Liver (tissue), 9 donors: ENCODE data around the gene CHIT1. TPM values are rescaled to one million over a fixed set of nuclear protein-coding genes. Genes with fewer than 3 reads are reported as not detected.

Experiments
- DNase-seq: peaks from one replicate; pipeline ENCODE4 v3.0.0-alpha.2; 2017; ENCODE audit warnings: low spot score
- H3K27ac ChIP-seq, 2 donors: one replicate each; pipeline ENCODE4 v1.7.0; 2013; ENCODE audit warnings: inconsistent platforms in 2 of 2, low read length in 2 of 2, control low read depth in 1 of 2, low read depth in 1 of 2, mild to moderate bottlenecking in 1 of 2
- H3K27me3 ChIP-seq, 4 donors: one replicate each; pipeline versions ENCODE4 v1.6.1 to v1.7.0; 2013; ENCODE audit warnings: low read length in 3 of 4, inconsistent platforms in 1 of 4, mild to moderate bottlenecking in 1 of 4, moderate library complexity in 1 of 4; ENCODE audit not compliant: control insufficient read depth in 4 of 4, insufficient read depth in 4 of 4
- H3K36me3 ChIP-seq, 4 donors: one replicate each; pipeline versions ENCODE4 v1.6.1 to v1.7.0; 2013; ENCODE audit warnings: low read length in 3 of 4, mild to moderate bottlenecking in 3 of 4, low read depth in 1 of 4, moderate library complexity in 1 of 4; ENCODE audit not compliant: control insufficient read depth in 4 of 4, insufficient read depth in 3 of 4
- H3K4me1 ChIP-seq, 4 donors: one replicate each; pipeline versions ENCODE4 v1.6.1 to v1.7.0; 2013; ENCODE audit warnings: low read length in 3 of 4, mild to moderate bottlenecking in 3 of 4, moderate library complexity in 1 of 4; ENCODE audit not compliant: control insufficient read depth in 4 of 4, insufficient read depth in 4 of 4
- H3K4me3 ChIP-seq, 3 donors: one replicate each; pipeline versions ENCODE4 v1.6.1 to v1.7.0; 2013; ENCODE audit warnings: low read length in 3 of 3, control low read depth in 1 of 3, low read depth in 1 of 3, mild to moderate bottlenecking in 1 of 3
- H3K9ac ChIP-seq, 2 donors: one replicate each; pipeline ENCODE4 v1.7.0; 2013; ENCODE audit warnings: low read length in 2 of 2, mild to moderate bottlenecking in 2 of 2, moderate library complexity in 2 of 2, control low read depth in 1 of 2, low read depth in 1 of 2
- H3K9me3 ChIP-seq, 4 donors: one replicate each; pipeline versions ENCODE4 v1.6.1 to v1.7.0; 2013; ENCODE audit warnings: low read length in 3 of 4; ENCODE audit not compliant: control insufficient read depth in 4 of 4
- CTCF ChIP-seq: fragments of 150-350 bp; IDR thresholded peaks from 2 replicates; pipeline ENCODE4 v1.5.1; 2017; ENCODE audit warnings: improper control_type of control experiment, low read depth, low read length; ENCODE audit not compliant: missing input control
- EGR1 ChIP-seq, 2 donors: IDR thresholded peaks; 2 replicates each; pipeline ENCODE4 v1.6.1; 2016 to 2018; ENCODE audit warnings: antibody characterized with exemption in 2 of 2, low read depth in 2 of 2
- FOXA1 ChIP-seq: IDR thresholded peaks from 2 replicates; pipeline ENCODE4 v1.6.1; 2016; ENCODE audit warnings: antibody characterized with exemption
- FOXA2 ChIP-seq: IDR thresholded peaks from 2 replicates; pipeline ENCODE4 v1.6.1; 2016; ENCODE audit warnings: antibody characterized with exemption
- GABPA ChIP-seq, 2 donors: IDR thresholded peaks in 1 of 2; conservative IDR thresholded peaks in 1 of 2; 2 replicates each; pipeline ENCODE4 v1.6.1; 2016; ENCODE audit warnings: antibody characterized with exemption in 2 of 2, mild to moderate bottlenecking in 1 of 2, moderate library complexity in 1 of 2
- HNF4A ChIP-seq, 2 donors: conservative IDR thresholded peaks; 2 replicates each; pipeline ENCODE4 v1.6.1; 2016; ENCODE audit warnings: antibody characterized with exemption in 2 of 2, mild to moderate bottlenecking in 2 of 2
- HNF4G ChIP-seq: IDR thresholded peaks from 2 replicates; pipeline ENCODE4 v1.6.1; 2016; ENCODE audit warnings: antibody characterized with exemption
- JUND ChIP-seq, 2 donors: IDR thresholded peaks; 2 replicates each; pipeline ENCODE4 v1.6.1; 2016; ENCODE audit warnings: antibody characterized with exemption in 2 of 2
- NR2F2 ChIP-seq: IDR thresholded peaks from 2 replicates; pipeline ENCODE4 v1.6.1; 2016; ENCODE audit warnings: antibody characterized with exemption
- RAD21 ChIP-seq, 2 donors: IDR thresholded peaks; 2 replicates each; pipeline ENCODE4 v1.6.1; 2016; ENCODE audit warnings: antibody characterized with exemption in 2 of 2, mild to moderate bottlenecking in 2 of 2
- RXRA ChIP-seq, 2 donors: IDR thresholded peaks; 2 replicates each; pipeline ENCODE4 v1.6.1; 2017 to 2018; ENCODE audit warnings: antibody characterized with exemption in 2 of 2, mild to moderate bottlenecking in 1 of 2
- ZBTB33 ChIP-seq: IDR thresholded peaks from 2 replicates; pipeline ENCODE4 v1.6.1; 2016; ENCODE audit warnings: antibody characterized with exemption
- WGBS: extraction: QIAGEN DNeasy Blood & Tissue Kit; methylation state at CpG from one replicate; pipeline ENCODE4 v1.1.7; 2013; 5-methylcytosine and 5-hydroxymethylcytosine counted together
- polyA plus RNA-seq, 2 donors: library from polyadenylated mRNA; stranded (reverse) in 1 of 2; unstranded in 1 of 2; fragments of 200-250 nt in 1 of 2; fragments of >200 nt in 1 of 2; fragmentation: Nextera tagmentation in 1 of 2; extraction: Ambion mirVana in 1 of 2; gene quantifications; one replicate each; pipeline versions ENCODE4 v1.2.1 to v1.2.3, GENCODE V29; 2013 to 2015
- total RNA-seq, 2 donors: library from RNA; depleted of rRNA; stranded (reverse); fragments of >200 nt; gene quantifications; one replicate each; pipeline ENCODE4 v1.2.3, GENCODE V29; 2014
- TF ChIP-seq, protein P1 (sequence below): IDR thresholded peaks from 2 replicates; pipeline ENCODE4 v1.6.1; 2016; ENCODE audit warnings: antibody characterized with exemption, mild to moderate bottlenecking
- TF ChIP-seq, protein P2 (sequence below): IDR thresholded peaks from 2 replicates; pipeline ENCODE4 v1.6.1; 2016; ENCODE audit warnings: antibody characterized with exemption
- donor health status: healthy.
- donor health status: healthy.
- donor health status: healthy.
- donor health status: healthy.
- donor health status: healthy.

The CHIT1 gene
- total and polyA plus RNA-seq, 4 donors = under 0.01 to 0.07 TPM; not detected in 2

DNA sequence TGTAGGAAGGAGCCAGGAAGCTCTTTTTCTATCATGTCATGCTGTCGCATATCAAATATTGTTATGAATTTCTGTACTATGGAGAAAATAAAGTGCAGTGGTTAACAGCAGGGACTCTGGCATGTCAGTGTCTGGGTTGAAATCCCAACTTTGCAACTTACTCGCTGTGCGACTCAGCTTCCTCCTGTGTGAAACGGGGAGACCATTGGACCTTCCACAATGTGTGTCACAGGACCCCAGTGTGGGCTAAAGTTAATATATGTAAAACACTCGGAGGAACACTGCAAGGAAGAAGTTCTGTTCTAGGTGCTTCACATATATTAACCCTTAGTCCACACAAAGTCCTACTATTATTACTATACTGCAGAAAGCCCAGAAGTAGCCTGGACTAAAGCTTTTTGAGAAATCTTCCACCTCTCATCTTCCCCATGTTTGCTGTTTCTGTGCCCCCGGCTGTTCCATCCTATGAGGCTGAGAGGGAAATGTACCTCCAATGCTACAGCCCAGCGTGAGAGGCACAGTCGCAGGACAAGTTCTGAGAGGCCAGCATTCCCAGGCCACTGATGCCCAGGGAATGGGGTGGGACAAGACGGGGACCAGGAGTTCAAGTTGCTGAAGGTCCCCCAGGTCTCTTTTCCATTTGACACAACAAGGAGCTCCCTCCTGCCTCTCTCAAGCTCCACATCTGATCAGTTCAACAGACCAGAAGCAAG, 1.9 kb downstream of the CHIT1 start:
- Histone ChIP-seq H3K27me3 (peaks cover 0 to 3% (median 0%) of the 10 kb centered on the region in 4 donors), H3K4me3 (no peak overlapping the region), H3K9me3 (no peaks in the 10 kb centered on the region), H3K27ac (no peak overlapping the region), H3K4me1 (no peaks in the 10 kb centered on the region), H3K9ac (no peak overlapping the region), H3K36me3 (no peaks in the 10 kb centered on the region)
- WGBS = 91% methylated on average over 9 of the region's 9 CpGs
- no peak for DNase-seq
- TF ChIP-seq GABPA (IDR thresholded peaks at IDR 0.05 in 1 of 2, conservative IDR thresholded peaks at IDR 0.05 in 1 of 2) (no peak), FOXA1 (no peak), RXRA (IDR thresholded peaks at IDR 0.05) (no peak)
- TF ChIP-seq, protein P1, sequence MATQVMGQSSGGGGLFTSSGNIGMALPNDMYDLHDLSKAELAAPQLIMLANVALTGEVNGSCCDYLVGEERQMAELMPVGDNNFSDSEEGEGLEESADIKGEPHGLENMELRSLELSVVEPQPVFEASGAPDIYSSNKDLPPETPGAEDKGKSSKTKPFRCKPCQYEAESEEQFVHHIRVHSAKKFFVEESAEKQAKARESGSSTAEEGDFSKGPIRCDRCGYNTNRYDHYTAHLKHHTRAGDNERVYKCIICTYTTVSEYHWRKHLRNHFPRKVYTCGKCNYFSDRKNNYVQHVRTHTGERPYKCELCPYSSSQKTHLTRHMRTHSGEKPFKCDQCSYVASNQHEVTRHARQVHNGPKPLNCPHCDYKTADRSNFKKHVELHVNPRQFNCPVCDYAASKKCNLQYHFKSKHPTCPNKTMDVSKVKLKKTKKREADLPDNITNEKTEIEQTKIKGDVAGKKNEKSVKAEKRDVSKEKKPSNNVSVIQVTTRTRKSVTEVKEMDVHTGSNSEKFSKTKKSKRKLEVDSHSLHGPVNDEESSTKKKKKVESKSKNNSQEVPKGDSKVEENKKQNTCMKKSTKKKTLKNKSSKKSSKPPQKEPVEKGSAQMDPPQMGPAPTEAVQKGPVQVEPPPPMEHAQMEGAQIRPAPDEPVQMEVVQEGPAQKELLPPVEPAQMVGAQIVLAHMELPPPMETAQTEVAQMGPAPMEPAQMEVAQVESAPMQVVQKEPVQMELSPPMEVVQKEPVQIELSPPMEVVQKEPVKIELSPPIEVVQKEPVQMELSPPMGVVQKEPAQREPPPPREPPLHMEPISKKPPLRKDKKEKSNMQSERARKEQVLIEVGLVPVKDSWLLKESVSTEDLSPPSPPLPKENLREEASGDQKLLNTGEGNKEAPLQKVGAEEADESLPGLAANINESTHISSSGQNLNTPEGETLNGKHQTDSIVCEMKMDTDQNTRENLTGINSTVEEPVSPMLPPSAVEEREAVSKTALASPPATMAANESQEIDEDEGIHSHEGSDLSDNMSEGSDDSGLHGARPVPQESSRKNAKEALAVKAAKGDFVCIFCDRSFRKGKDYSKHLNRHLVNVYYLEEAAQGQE = no peak

DNA sequence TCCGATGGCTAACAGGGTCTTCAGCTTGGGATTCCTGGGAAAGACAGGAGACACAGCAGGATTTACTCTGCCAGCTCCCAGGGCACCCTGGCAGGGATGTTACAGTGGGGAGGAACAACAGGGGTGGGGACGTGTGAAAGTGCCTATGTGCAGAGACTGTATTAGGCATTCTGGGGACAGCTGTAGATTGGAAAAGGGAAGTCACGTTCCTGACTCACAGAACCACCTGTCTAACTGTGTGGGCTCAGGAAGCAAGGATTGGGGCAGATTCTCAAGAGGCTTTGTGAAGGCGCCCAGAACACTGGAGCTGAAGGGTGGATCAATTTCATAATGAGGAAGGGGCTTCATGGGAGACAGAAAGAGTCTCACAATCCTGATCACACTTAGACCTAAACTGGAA, 4.4 kb downstream of the CHIT1 start:
- Histone ChIP-seq H3K27me3 (peaks cover 0 to 3% (median 0%) of the 10 kb centered on the region in 4 donors), H3K9me3 (no peaks in the 10 kb centered on the region), H3K4me3 (no peak overlapping the region), H3K27ac (no peak overlapping the region), H3K9ac (no peak overlapping the region), H3K36me3 (no peaks in the 10 kb centered on the region), H3K4me1 (no peaks in the 10 kb centered on the region)
- TF ChIP-seq NR2F2 (no peak), RXRA (IDR thresholded peaks at IDR 0.05) (no peak), CTCF (no peak), EGR1 (IDR thresholded peaks at IDR 0.05; ENCODE audit: low read depth in 2 of 2) (no peak), HNF4A (conservative IDR thresholded peaks at IDR 0.05) (no peak), FOXA2 (no peak), HNF4G (no peak), FOXA1 (no peak)
- DNase-seq = no peak
- WGBS = 73% methylated on average over 4 of the region's 4 CpGs

DNA sequence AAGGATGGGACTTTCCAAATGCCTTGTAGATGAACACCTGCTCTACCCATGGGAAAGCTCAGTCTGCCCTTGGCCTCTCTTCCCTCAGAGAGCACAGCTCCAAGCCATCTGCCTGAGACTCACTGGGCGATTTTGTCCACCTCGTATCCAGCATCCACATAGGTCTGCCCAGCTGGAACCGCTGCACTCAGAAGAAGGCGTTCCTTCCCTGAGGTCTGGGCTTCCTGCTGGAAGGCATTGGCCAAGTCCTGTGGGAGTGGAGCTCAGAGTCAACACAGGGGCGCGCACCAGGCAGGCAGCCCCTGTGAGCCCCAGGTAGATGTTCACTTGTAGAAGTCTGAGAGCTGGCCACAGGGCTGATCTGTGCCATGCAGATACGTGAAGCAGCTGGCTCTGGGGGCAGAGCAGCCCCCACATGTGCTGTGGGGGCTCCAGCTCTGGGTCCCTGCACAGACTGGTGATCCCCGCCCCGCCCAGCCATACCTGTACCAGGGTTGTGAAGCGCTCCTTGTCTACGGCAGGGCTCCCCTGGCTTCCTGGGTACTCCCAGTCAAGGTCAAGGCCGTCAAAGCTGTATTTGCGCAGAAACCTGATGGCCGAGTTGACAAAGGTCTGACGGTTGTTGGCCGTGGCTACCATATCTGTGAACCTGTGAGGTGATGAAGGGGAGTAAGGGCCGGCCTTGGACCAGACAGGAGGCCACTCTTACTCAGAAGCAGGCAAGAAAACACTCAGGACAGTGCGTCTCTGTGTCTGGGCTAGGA, 6.3 kb downstream of the CHIT1 start:
- Histone ChIP-seq H3K4me3 (no peak overlapping the region), H3K36me3 (no peaks in the 10 kb centered on the region), H3K27me3 (peaks cover 0 to 3% (median 0%) of the 10 kb centered on the region in 4 donors), H3K4me1 (no peaks in the 10 kb centered on the region), H3K9me3 (no peaks in the 10 kb centered on the region), H3K27ac (no peak overlapping the region), H3K9ac (no peak overlapping the region)
- no peak for DNase-seq
- 87% methylated on average over 18 of the region's 18 CpGs for WGBS
- TF ChIP-seq JUND (IDR thresholded peaks at IDR 0.05) (no peak), RAD21 (IDR thresholded peaks at IDR 0.05) (no peak), ZBTB33 (no peak), HNF4G (no peak), HNF4A (conservative IDR thresholded peaks at IDR 0.05) (no peak), EGR1 (IDR thresholded peaks at IDR 0.05; ENCODE audit: low read depth in 2 of 2) (no peak)
- TF ChIP-seq, protein P2, sequence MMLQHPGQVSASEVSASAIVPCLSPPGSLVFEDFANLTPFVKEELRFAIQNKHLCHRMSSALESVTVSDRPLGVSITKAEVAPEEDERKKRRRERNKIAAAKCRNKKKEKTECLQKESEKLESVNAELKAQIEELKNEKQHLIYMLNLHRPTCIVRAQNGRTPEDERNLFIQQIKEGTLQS = no peak
- TF ChIP-seq, protein P1 = no peak
